Endothelial cell of umbilical vein (primary cell): ENCODE measurements around the gene PSPN. TPM values are rescaled to one million over a fixed set of nuclear protein-coding genes. Genes with fewer than 3 reads are reported as not detected.

Experiments used
- BruUV-seq: library from RNA; stranded (reverse); fragments of 400-500 nt; replicated peaks from 2 replicates; lab custom pipeline; 2021; lab: Mats Ljungman, UMichigan
- CTCF ChIA-PET: fragments of 300-600, 350-600 bp; sonication (Branson Sonifier 250); formaldehyde crosslinking; loops from one replicate; lab custom pipeline; 2021; ENCODE audit warnings: antibody characterized with exemption, inconsistent platforms; lab: Charles Lee
- POLR2A ChIA-PET: fragments of 300-600, 350-600 bp; sonication (Branson Sonifier 250); formaldehyde crosslinking; loops from one replicate; lab custom pipeline; 2021; ENCODE audit warnings: antibody characterized with exemption, inconsistent platforms; lab: Charles Lee
- DNase-seq: peaks from one replicate; pipeline ENCODE4 v3.0.0-alpha.2; 2011; ENCODE audit warnings: low read depth, low spot score
- FAIRE-seq: peaks from 2 replicates; lab custom pipeline; 2011; peaks lifted over from hg19 to GRCh38; lab: Jason Lieb, UNC
- H2AFZ ChIP-seq: 2 replicates; pipeline ENCODE4 v1.6.0; 2012; ENCODE audit warnings: low read depth, low read length, control low read depth, inconsistent platforms
- H3K27ac ChIP-seq: 2 replicates; pipeline ENCODE4 v1.5.1; 2011; ENCODE audit warnings: low read depth, mild to moderate bottlenecking, control low read depth, low read length, moderate library complexity; ENCODE audit not compliant: insufficient read depth
- H3K27me3 ChIP-seq, 2 experiments: 2 replicates each; pipeline versions ENCODE4 v1.6.0 to v1.6.1; 2011; ENCODE audit warnings: low read length in 2 of 2, mixed read lengths in 1 of 2; ENCODE audit not compliant: control insufficient read depth in 2 of 2, insufficient read depth in 2 of 2
- H3K36me3 ChIP-seq, 2 experiments: 2 replicates in 1 of 2; 3 replicates in 1 of 2; pipeline ENCODE4 v1.5.1; 2011; ENCODE audit warnings: low read length in 2 of 2, mild to moderate bottlenecking in 1 of 2, moderate library complexity in 1 of 2; ENCODE audit not compliant: control insufficient read depth in 2 of 2, insufficient read depth in 2 of 2; ENCODE audit errors: extremely low read depth in 1 of 2
- H3K4me1 ChIP-seq: 3 replicates; pipeline ENCODE4 v1.5.1; 2011; ENCODE audit warnings: mild to moderate bottlenecking, low read length; ENCODE audit not compliant: control insufficient read depth, insufficient read depth; ENCODE audit errors: extremely low read depth
- H3K4me2 ChIP-seq: 2 replicates; pipeline ENCODE4 v1.6.1; 2011; ENCODE audit warnings: low read length, control low read depth, mixed read lengths; ENCODE audit not compliant: insufficient read depth
- H3K4me3 ChIP-seq, 3 experiments: fragments of 200-600 bp in 1 of 3; sonication (generic), shearing (Covaris generic) in 1 of 3; replicated peaks in 1 of 3; 2 replicates each; pipeline ENCODE4 v1.5.1; 2011 to 2016; ENCODE audit warnings: control low read depth in 3 of 3, low read length in 3 of 3, mild to moderate bottlenecking in 2 of 3, inconsistent platforms in 1 of 3, low read depth in 1 of 3, moderate library complexity in 1 of 3; ENCODE audit not compliant: insufficient read depth in 1 of 3
- H3K79me2 ChIP-seq: 2 replicates; pipeline ENCODE4 v1.6.0; 2012; ENCODE audit warnings: low read length, inconsistent platforms; ENCODE audit not compliant: control insufficient read depth, insufficient read depth
- H3K9ac ChIP-seq: replicated peaks from 2 replicates; pipeline ENCODE3; 2011; ENCODE audit warnings: low read length, control low read depth; ENCODE audit not compliant: insufficient read depth; ENCODE audit errors: extremely low read depth
- H3K9me1 ChIP-seq: replicated peaks from 3 replicates; pipeline ENCODE4 v1.6.0; 2011; ENCODE audit warnings: mild to moderate bottlenecking, low read length; ENCODE audit not compliant: control insufficient read depth, insufficient read depth; ENCODE audit errors: extremely low read depth
- H3K9me3 ChIP-seq: replicated peaks from 2 replicates; pipeline ENCODE4 v1.5.1; 2012; ENCODE audit warnings: low read length, inconsistent platforms; ENCODE audit not compliant: control insufficient read depth, insufficient read depth
- H4K20me1 ChIP-seq: replicated peaks from 2 replicates; pipeline ENCODE3; 2011; ENCODE audit warnings: mild to moderate bottlenecking, low read length; ENCODE audit not compliant: control insufficient read depth, insufficient read depth; ENCODE audit errors: extremely low read depth
- EZH2 ChIP-seq: IDR thresholded peaks from 2 replicates; pipeline ENCODE4 v1.6.1; 2012; ENCODE audit warnings: borderline replicate concordance, low read depth, mild to moderate bottlenecking, moderate library complexity, low read length, inconsistent platforms; ENCODE audit not compliant: severe bottlenecking
- FOS ChIP-seq: IDR thresholded peaks from 2 replicates; pipeline ENCODE4 v1.6.1; 2011; ENCODE audit warnings: mild to moderate bottlenecking, low read length, moderate library complexity, borderline replicate concordance; ENCODE audit not compliant: insufficient read depth
- GATA2 ChIP-seq: IDR thresholded peaks from 2 replicates; pipeline ENCODE4 v1.7.0; 2011; ENCODE audit warnings: low read depth, mild to moderate bottlenecking, moderate library complexity, mixed read lengths, low read length; ENCODE audit not compliant: insufficient read length, insufficient read depth
- JUN ChIP-seq: IDR thresholded peaks from 2 replicates; pipeline ENCODE4 v1.6.1; 2011; ENCODE audit warnings: borderline replicate concordance, low read depth; ENCODE audit not compliant: insufficient read length, insufficient read depth
- MYC ChIP-seq: IDR thresholded peaks from one replicate; pipeline ENCODE4 v1.6.1; 2011; ENCODE audit warnings: mild to moderate bottlenecking, low read depth, low read length
- POLR2A ChIP-seq: IDR thresholded peaks from 2 replicates; pipeline ENCODE4 v1.6.1; 2012; ENCODE audit warnings: low read depth, mild to moderate bottlenecking, control low read depth, low read length
- POLR2AphosphoS5 ChIP-seq: IDR thresholded peaks from 2 replicates; pipeline ENCODE4 v1.6.1; 2012; ENCODE audit warnings: low read depth, mild to moderate bottlenecking, control low read depth, low read length, moderate library complexity; ENCODE audit not compliant: insufficient read depth
- dilution Hi-C: fragments of 300-500 bp; cut with MboI; formaldehyde crosslinking; loops from one replicate; pipeline ENCODE4 v1.15.0; 2019; ENCODE audit warnings: low sequenced_read_pairs; ENCODE audit not compliant: extremely low pct_ligation_motif_present
- intact Hi-C: fragments of 100-400 bp; cut with micrococcal nuclease; formaldehyde crosslinking; loops from one replicate; pipeline ENCODE4 v1.10.0; 2022
- polyA plus RNA-seq, 4 experiments: library from polyadenylated mRNA; depleted of rRNA in 3 of 4; stranded (reverse) in 3 of 4; unstranded in 1 of 4; fragments of >200 nt; gene quantifications; 2 replicates each; pipeline versions ENCODE4 v1.2.1 to v1.2.3, GENCODE V29; 2011 to 2012; ENCODE audit warnings: missing spikeins in 1 of 4
- total RNA-seq: library from RNA; stranded (reverse); gene quantifications from 2 replicates; pipeline ENCODE4 v1.2.3, GENCODE V29; 2021
- TF ChIP-seq, protein P1 (sequence below), 2 donors: IDR thresholded peaks; 1 replicate in 1 of 2; 2 replicates in 1 of 2; pipeline ENCODE4 v1.5.1; 2011; ENCODE audit warnings: low read length in 2 of 2, mild to moderate bottlenecking in 2 of 2, moderate library complexity in 2 of 2, control low read depth in 1 of 2, inconsistent platforms in 1 of 2, low read depth in 1 of 2; ENCODE audit not compliant: insufficient read depth in 1 of 2; ENCODE audit errors: extremely low read depth in 1 of 2
- TF ChIP-seq, protein P2 (sequence below): IDR thresholded peaks from 2 replicates; pipeline ENCODE4 v1.6.1; 2011; ENCODE audit not compliant: insufficient read depth, insufficient read length

PSPN gene
- total and polyA plus RNA-seq, 2 donors (not counting 3 experiments of a cell fraction or from before 2014, with no cell fraction given) = 0.84 to 1.0 TPM

DNA sequence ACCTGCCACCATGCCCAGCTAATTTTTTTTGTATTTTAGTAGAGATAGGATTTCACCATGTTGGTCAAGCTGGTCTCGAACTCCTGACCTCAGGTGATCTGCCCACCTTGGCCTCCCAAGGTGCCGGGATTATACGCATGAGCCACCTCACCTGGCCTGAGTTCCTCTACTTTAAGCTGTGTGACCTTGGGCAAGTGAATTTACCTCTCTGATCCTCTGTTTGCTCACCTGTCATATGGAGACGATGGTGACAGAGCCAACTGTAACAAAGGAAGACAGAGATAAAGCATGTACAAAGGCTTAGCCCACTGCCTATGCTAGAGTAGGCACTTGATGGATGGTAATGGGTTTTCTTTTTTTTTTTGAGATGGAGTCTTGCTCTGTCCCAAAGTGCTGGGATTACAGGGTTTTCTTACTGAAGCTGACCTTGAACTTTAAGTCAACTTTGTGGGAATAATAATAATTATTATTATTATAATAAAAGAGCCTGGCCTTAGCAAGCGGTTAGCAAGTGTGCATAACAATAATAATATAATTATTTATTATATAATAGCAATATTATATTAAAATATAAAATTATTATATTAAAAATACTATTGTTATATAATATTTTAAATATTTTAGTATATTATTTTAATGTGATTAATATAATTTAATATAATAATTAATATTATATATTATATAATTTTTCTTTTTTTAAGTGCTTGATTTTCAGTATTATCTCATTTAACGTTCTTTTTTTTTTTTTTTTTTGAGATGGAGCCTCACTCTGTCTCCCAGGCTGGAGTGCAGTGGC, 41.0 kb downstream of the PSPN start:
- Histone ChIP-seq H3K9me1 (no peaks in the 10 kb centered on the region), H3K9ac (no peak overlapping the region), H3K36me3 (no peaks in the 10 kb centered on the region), H3K27ac (no peak overlapping the region), H2AFZ (no peak overlapping the region), H3K79me2 (no peaks in the 10 kb centered on the region), H3K9me3 (no peaks in the 10 kb centered on the region), H3K27me3 (peaks cover 0 to 2% of the 10 kb centered on the region in 2 experiments), H3K4me2 (no peak overlapping the region), H4K20me1 (no peaks in the 10 kb centered on the region), H3K4me1 (no peaks in the 10 kb centered on the region), H3K4me3 (no peak overlapping the region)
- POLR2A ChIA-PET = no interaction called here
- TF ChIP-seq POLR2A (no peak), GATA2 (no peak), MYC (no peak), FOS (no peak), EZH2 (no peak), JUN (no peak), POLR2AphosphoS5 (no peak)
- TF ChIP-seq, protein P1, sequence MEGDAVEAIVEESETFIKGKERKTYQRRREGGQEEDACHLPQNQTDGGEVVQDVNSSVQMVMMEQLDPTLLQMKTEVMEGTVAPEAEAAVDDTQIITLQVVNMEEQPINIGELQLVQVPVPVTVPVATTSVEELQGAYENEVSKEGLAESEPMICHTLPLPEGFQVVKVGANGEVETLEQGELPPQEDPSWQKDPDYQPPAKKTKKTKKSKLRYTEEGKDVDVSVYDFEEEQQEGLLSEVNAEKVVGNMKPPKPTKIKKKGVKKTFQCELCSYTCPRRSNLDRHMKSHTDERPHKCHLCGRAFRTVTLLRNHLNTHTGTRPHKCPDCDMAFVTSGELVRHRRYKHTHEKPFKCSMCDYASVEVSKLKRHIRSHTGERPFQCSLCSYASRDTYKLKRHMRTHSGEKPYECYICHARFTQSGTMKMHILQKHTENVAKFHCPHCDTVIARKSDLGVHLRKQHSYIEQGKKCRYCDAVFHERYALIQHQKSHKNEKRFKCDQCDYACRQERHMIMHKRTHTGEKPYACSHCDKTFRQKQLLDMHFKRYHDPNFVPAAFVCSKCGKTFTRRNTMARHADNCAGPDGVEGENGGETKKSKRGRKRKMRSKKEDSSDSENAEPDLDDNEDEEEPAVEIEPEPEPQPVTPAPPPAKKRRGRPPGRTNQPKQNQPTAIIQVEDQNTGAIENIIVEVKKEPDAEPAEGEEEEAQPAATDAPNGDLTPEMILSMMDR (IDR thresholded peaks at IDR 0.05; ENCODE audit: extremely low read depth in 1 of 2, insufficient read depth in 1 of 2, low read depth in 1 of 2, low read length in 2 of 2) = no peak
- TF ChIP-seq, protein P2, sequence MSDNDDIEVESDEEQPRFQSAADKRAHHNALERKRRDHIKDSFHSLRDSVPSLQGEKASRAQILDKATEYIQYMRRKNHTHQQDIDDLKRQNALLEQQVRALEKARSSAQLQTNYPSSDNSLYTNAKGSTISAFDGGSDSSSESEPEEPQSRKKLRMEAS = no peak
- CTCF ChIA-PET = interaction anchor here (1.1 kb wide), 1 partner anchor 313 kb away, joined by 3 read pairs; no protein-coding TSS in a partner anchor
- no TSS peak for BruUV-seq
- dilution Hi-C loops (no loop called here), intact Hi-C loops (no loop called here)
- FAIRE-seq (no peak), DNase-seq (no peak)
